SU-DHL-6 (cell line): ENCODE results near the gene HESX1.

ENCODE experiments used
- EZH2phosphoT487 ChIP-seq: fragments of 200-600 bp; sonication (generic), shearing (Covaris generic); conservative IDR thresholded peaks from 2 replicates; pipeline ENCODE4 v1.6.1; 2018; ENCODE audit warnings: mild to moderate bottlenecking, antibody characterized with exemption, low read length, moderate library complexity, mixed read lengths
- TF ChIP-seq, protein P1 (sequence below): fragments of 200-600 bp; sonication (generic); IDR thresholded peaks from one replicate; pipeline ENCODE4 v1.5.1; 2017; ENCODE audit warnings: antibody characterized with exemption, mild to moderate bottlenecking, low read length, moderate library complexity; ENCODE audit not compliant: insufficient read depth, poor library complexity, severe bottlenecking

- TF ChIP-seq, protein P1, sequence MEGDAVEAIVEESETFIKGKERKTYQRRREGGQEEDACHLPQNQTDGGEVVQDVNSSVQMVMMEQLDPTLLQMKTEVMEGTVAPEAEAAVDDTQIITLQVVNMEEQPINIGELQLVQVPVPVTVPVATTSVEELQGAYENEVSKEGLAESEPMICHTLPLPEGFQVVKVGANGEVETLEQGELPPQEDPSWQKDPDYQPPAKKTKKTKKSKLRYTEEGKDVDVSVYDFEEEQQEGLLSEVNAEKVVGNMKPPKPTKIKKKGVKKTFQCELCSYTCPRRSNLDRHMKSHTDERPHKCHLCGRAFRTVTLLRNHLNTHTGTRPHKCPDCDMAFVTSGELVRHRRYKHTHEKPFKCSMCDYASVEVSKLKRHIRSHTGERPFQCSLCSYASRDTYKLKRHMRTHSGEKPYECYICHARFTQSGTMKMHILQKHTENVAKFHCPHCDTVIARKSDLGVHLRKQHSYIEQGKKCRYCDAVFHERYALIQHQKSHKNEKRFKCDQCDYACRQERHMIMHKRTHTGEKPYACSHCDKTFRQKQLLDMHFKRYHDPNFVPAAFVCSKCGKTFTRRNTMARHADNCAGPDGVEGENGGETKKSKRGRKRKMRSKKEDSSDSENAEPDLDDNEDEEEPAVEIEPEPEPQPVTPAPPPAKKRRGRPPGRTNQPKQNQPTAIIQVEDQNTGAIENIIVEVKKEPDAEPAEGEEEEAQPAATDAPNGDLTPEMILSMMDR = no peak
- TF ChIP-seq EZH2phosphoT487 = no peak
These were observed 35.1 kb upstream of the HESX1 start for GRCh38 chr3:57234613-57235575.
